H1 (cell line): Measurements from ENCODE around the gene MRFAP1. TPM values are rescaled to one million over a fixed set of nuclear protein-coding genes. Genes with fewer than 3 reads are reported as not detected.

Experiments
- CTCF ChIA-PET: fragments of 300-600 bp; sonication (Branson Sonifier 250); formaldehyde crosslinking; loops from one replicate; lab custom pipeline; 2021; ENCODE audit not compliant: partially characterized antibody; lab: Charles Lee
- POLR2A ChIA-PET: fragments of 300-600 bp; sonication (Branson Sonifier 250); formaldehyde crosslinking; loops from one replicate; lab custom pipeline; 2021; ENCODE audit warnings: inconsistent platforms; ENCODE audit not compliant: partially characterized antibody; lab: Charles Lee
- DNase-seq, 2 experiments: peaks; one replicate each; pipeline versions ENCODE4 v3.0.0 to v3.0.0-alpha.2; 2010 to 2022; ENCODE audit warnings: low spot score in 2 of 2, low read depth in 1 of 2, mixed read lengths in 1 of 2
- FAIRE-seq: peaks from 2 replicates; lab custom pipeline; 2011; peaks lifted over from hg19 to GRCh38; lab: Jason Lieb, UNC
- H2AFZ ChIP-seq: 2 replicates; pipeline ENCODE4 v1.8.1; 2012; ENCODE audit warnings: low read length, inconsistent platforms
- H2AK5ac ChIP-seq: 2 replicates; pipeline ENCODE4 v1.6.1; 2013; ENCODE audit warnings: low read depth, low read length
- H2BK120ac ChIP-seq: replicated peaks from 2 replicates; pipeline ENCODE3; 2013; ENCODE audit warnings: low read depth, low read length, inconsistent platforms
- H2BK12ac ChIP-seq: 2 replicates; pipeline ENCODE4 v1.6.1; 2013; ENCODE audit warnings: low read depth, low read length
- H2BK15ac ChIP-seq: 2 replicates; pipeline ENCODE4 v1.6.1; 2013; ENCODE audit warnings: low read length
- H2BK20ac ChIP-seq: 2 replicates; pipeline ENCODE4 v1.6.1; 2013; ENCODE audit warnings: low read length
- H2BK5ac ChIP-seq: 2 replicates; pipeline ENCODE4 v1.6.1; 2013; ENCODE audit warnings: low read depth, low read length
- H3K14ac ChIP-seq: 2 replicates; pipeline ENCODE4 v1.6.1; 2013; ENCODE audit warnings: inconsistent platforms; ENCODE audit not compliant: insufficient read length
- H3K18ac ChIP-seq: 2 replicates; pipeline ENCODE4 v1.6.1; 2013; ENCODE audit warnings: low read length; ENCODE audit errors: extremely low read depth
- H3K23ac ChIP-seq: 2 replicates; pipeline ENCODE4 v1.6.1; 2013; ENCODE audit warnings: inconsistent platforms; ENCODE audit not compliant: insufficient read length
- H3K23me2 ChIP-seq: 2 replicates; pipeline ENCODE4 v1.6.1; 2013; ENCODE audit warnings: low read depth, low read length
- H3K27ac ChIP-seq: 2 replicates; pipeline ENCODE4 v1.6.1; 2011; ENCODE audit warnings: low read depth, low read length, inconsistent platforms
- H3K27me3 ChIP-seq, 4 experiments: replicated peaks in 1 of 4; 1 replicate in 1 of 4; 2 replicates in 3 of 4; pipeline versions ENCODE4 v1.6.1 to v1.8.1; 2011 to 2013; ENCODE audit warnings: low read length in 3 of 4, mild to moderate bottlenecking in 3 of 4, inconsistent platforms in 2 of 4, mixed read lengths in 2 of 4, moderate library complexity in 1 of 4; ENCODE audit not compliant: control insufficient read depth in 3 of 4, insufficient read depth in 3 of 4; ENCODE audit errors: extremely low read depth in 1 of 4
- H3K36me3 ChIP-seq, 4 experiments: 2 replicates each; pipeline versions ENCODE4 v1.6.1 to v1.8.1; 2011 to 2013; ENCODE audit warnings: mild to moderate bottlenecking in 4 of 4, low read length in 3 of 4, moderate library complexity in 2 of 4, control low read depth in 1 of 4, inconsistent platforms in 1 of 4; ENCODE audit not compliant: insufficient read depth in 4 of 4, control insufficient read depth in 2 of 4
- H3K4ac ChIP-seq: replicated peaks from 2 replicates; pipeline ENCODE3; 2013; ENCODE audit warnings: low read length, low read depth, mixed read lengths, inconsistent platforms; ENCODE audit not compliant: insufficient read length
- H3K4me1 ChIP-seq, 4 experiments: replicated peaks in 1 of 4; 1 replicate in 1 of 4; 2 replicates in 3 of 4; pipeline versions ENCODE4 v1.6.1 to v1.8.1; 2011 to 2013; ENCODE audit warnings: low read length in 3 of 4, inconsistent platforms in 2 of 4, mixed read lengths in 1 of 4; ENCODE audit not compliant: insufficient read depth in 4 of 4, control insufficient read depth in 3 of 4
- H3K4me2 ChIP-seq, 2 experiments: 2 replicates each; pipeline versions ENCODE4 v1.6.1 to v1.8.1; 2011 to 2013; ENCODE audit warnings: low read depth in 2 of 2, low read length in 2 of 2, control low read depth in 1 of 2, inconsistent platforms in 1 of 2, mild to moderate bottlenecking in 1 of 2; ENCODE audit not compliant: insufficient read depth in 1 of 2
- H3K4me3 ChIP-seq, 4 experiments: fragments of 200-600, 300-600 bp in 1 of 4; sonication (generic), shearing (Covaris generic), sonication (Bioruptor Twin) in 1 of 4; 2 replicates each; pipeline versions ENCODE4 v1.5.1 to v1.8.1; 2011 to 2016; ENCODE audit warnings: low read length in 4 of 4, low read depth in 3 of 4, control low read depth in 2 of 4, inconsistent platforms in 2 of 4, mild to moderate bottlenecking in 2 of 4, mixed read lengths in 1 of 4, moderate library complexity in 1 of 4; ENCODE audit not compliant: insufficient read depth in 2 of 4; ENCODE audit errors: extremely low read depth in 1 of 4
- H3K56ac ChIP-seq: replicated peaks from 2 replicates; pipeline ENCODE3; 2013; ENCODE audit warnings: low read depth, mild to moderate bottlenecking, mixed read lengths, low read length, inconsistent platforms; ENCODE audit not compliant: insufficient read length
- H3K79me1 ChIP-seq: 2 replicates; pipeline ENCODE4 v1.6.1; 2013; ENCODE audit warnings: low read depth, low read length, control low read depth
- H3K79me2 ChIP-seq, 2 experiments: 2 replicates each; pipeline versions ENCODE4 v1.6.1 to v1.8.1; 2012 to 2013; ENCODE audit warnings: low read length in 2 of 2, mild to moderate bottlenecking in 2 of 2, inconsistent platforms in 1 of 2; ENCODE audit not compliant: insufficient read depth in 2 of 2, control insufficient read depth in 1 of 2
- H3K9ac ChIP-seq, 4 experiments: replicated peaks in 1 of 4; 1 replicate in 1 of 4; 2 replicates in 3 of 4; pipeline versions ENCODE4 v1.6.1 to v1.8.1; 2011 to 2013; ENCODE audit warnings: low read depth in 3 of 4, low read length in 3 of 4, control low read depth in 2 of 4, mild to moderate bottlenecking in 2 of 4, moderate library complexity in 2 of 4, inconsistent platforms in 1 of 4; ENCODE audit errors: extremely low read depth in 1 of 4
- H3K9me3 ChIP-seq, 2 experiments: 2 replicates each; pipeline versions ENCODE4 v1.6.1 to v1.8.1; 2012 to 2013; ENCODE audit warnings: mild to moderate bottlenecking in 2 of 2, moderate library complexity in 2 of 2, control low read depth in 1 of 2, inconsistent platforms in 1 of 2, low read depth in 1 of 2, low read length in 1 of 2, mixed read lengths in 1 of 2; ENCODE audit not compliant: insufficient read depth in 2 of 2
- H4K20me1 ChIP-seq, 2 experiments: replicated peaks in 1 of 2; 2 replicates each; pipeline versions ENCODE3 to v1.8.1; 2011 to 2013; ENCODE audit warnings: inconsistent platforms in 2 of 2, low read length in 2 of 2, mild to moderate bottlenecking in 1 of 2; ENCODE audit not compliant: insufficient read depth in 2 of 2, control insufficient read depth in 1 of 2
- H4K5ac ChIP-seq: 2 replicates; pipeline ENCODE4 v1.6.1; 2013; ENCODE audit warnings: low read length, low read depth, mixed read lengths, inconsistent platforms; ENCODE audit not compliant: insufficient read length
- H4K8ac ChIP-seq: 2 replicates; pipeline ENCODE4 v1.8.0; 2013; ENCODE audit warnings: mild to moderate bottlenecking, moderate library complexity, low read length, inconsistent platforms; ENCODE audit not compliant: insufficient read depth; ENCODE audit errors: extremely low read depth
- H4K91ac ChIP-seq: replicated peaks from 2 replicates; pipeline ENCODE3; 2013; ENCODE audit warnings: low read length, mixed read lengths, inconsistent platforms; ENCODE audit not compliant: insufficient read length
- BRCA1 ChIP-seq: IDR thresholded peaks from 2 replicates; pipeline ENCODE4 v1.6.1; 2012; ENCODE audit warnings: low read depth, low read length, improper control_type of control experiment
- RAD21 ChIP-seq, 2 experiments: IDR thresholded peaks in 1 of 2; conservative IDR thresholded peaks in 1 of 2; 2 replicates each; pipeline ENCODE4 v1.6.1; 2011; ENCODE audit warnings: low read depth in 2 of 2, low read length in 2 of 2, improper control_type of control experiment in 1 of 2, inconsistent platforms in 1 of 2, mild to moderate bottlenecking in 1 of 2, moderate library complexity in 1 of 2
- TAF1 ChIP-seq: IDR thresholded peaks from 2 replicates; pipeline ENCODE4 v1.6.1; 2011; ENCODE audit warnings: mild to moderate bottlenecking, low read depth, low read length
- WGBS, 2 experiments: shearing (Covaris generic) in 1 of 2; methylation state at CpG; one replicate each; pipeline versions ENCODE4 v1.1.6 to v1.1.7; 2013 to 2015; ENCODE audit warnings: low lambda C conversion rate in 2 of 2, mixed read lengths in 2 of 2, inconsistent platforms in 1 of 2, low coverage in 1 of 2, missing lambda C conversion rate in 1 of 2; ENCODE audit not compliant: insufficient replicate concordance in 2 of 2, insufficient coverage in 1 of 2, insufficient read length in 1 of 2; ENCODE audit errors: extremely low coverage in 1 of 2, missing lambda C conversion rate in 1 of 2; 5-methylcytosine and 5-hydroxymethylcytosine counted together
- polyA plus RNA-seq, 7 experiments: library from polyadenylated mRNA; depleted of rRNA in 3 of 7; stranded (reverse) in 5 of 7; unstranded in 2 of 7; fragments of >200 nt in 5 of 7; fragments of 200-250 nt in 2 of 7; gene quantifications; 1 replicate in 5 of 7; 2 replicates in 1 of 7; 4 replicates in 1 of 7; pipeline versions ENCODE4 v1.2.1 to v1.2.3, GENCODE V29; 2011 to 2013; ENCODE audit warnings: missing spikeins in 2 of 7, mixed read lengths in 2 of 7
- total RNA-seq: library from RNA; stranded (reverse); fragmentation: NEBNext Ultra II Directional; extraction: Animal tissue kit (Norgen Biotek cat#: 25700); gene quantifications from 2 replicates; pipeline ENCODE4 v1.2.1, GENCODE V29; 2021
- TF ChIP-seq, protein P1 (sequence below), 3 experiments: IDR thresholded peaks; 1 replicate in 2 of 3; 2 replicates in 1 of 3; pipeline versions ENCODE4 v1.5.1 to v1.6.1; 2011; ENCODE audit warnings: low read length in 3 of 3, mild to moderate bottlenecking in 3 of 3, inconsistent platforms in 2 of 3, low read depth in 1 of 3, moderate library complexity in 1 of 3; ENCODE audit not compliant: insufficient read depth in 1 of 3; ENCODE audit errors: control extremely low read depth in 1 of 3

Gene MRFAP1
- total and polyA plus RNA-seq, 2 of the 8 experiments (the other 6 are each of a cell fraction or from before 2014, with no cell fraction given): 108 to 307 TPM

DNA sequence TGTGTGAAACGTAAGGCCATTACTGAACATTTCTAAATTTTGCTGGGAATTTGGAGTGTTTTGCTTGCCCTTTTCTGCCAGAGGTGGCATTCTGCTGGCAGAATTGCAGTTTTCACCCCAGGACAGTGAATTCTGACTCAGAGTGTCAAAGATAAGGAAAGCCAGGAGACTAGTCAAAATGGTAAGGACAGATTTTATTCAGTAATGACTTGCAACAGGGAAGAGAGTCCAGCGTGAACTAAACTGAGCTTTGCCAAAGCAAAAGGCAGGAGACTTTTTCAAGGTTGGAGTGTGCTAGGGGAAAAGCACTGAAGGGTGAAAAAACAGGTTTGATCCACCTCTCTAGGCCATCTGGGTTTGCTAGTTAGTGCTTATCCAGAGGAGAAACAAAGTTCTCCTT is 19.4 kb downstream of the MRFAP1 start:
- H3K18ac ChIP-seq: no peak overlapping the region
- CTCF ChIA-PET: interaction anchor here (0.6 to 1.9 kb wide), 3 partner anchors 15 to 408 kb away, joined by 3 to 7 read pairs (median 3); a partner anchor contains a TSS
- H2AFZ ChIP-seq: no peak overlapping the region
- FAIRE-seq: no peak
- no peak overlapping the region for H2BK120ac ChIP-seq
- H3K9me3 ChIP-seq: no peaks in the 10 kb centered on the region; a peak in 1 of 4 replicates
- no peaks in the 10 kb centered on the region for H3K79me2 ChIP-seq
- POLR2A ChIA-PET: interaction anchor here (0.6 kb wide), 1 partner anchor 17 kb away, joined by 3 read pairs; no protein-coding TSS in a partner anchor
- no peak overlapping the region for H2BK12ac ChIP-seq
- no peaks in the 10 kb centered on the region; a peak in 2 of 7 replicates for H3K4me1 ChIP-seq
- H3K56ac ChIP-seq: no peak overlapping the region
- H4K5ac ChIP-seq: no peak overlapping the region
- H3K23me2 ChIP-seq: peaks cover 6% of the 10 kb centered on the region; the same call in 1 of the 2 replicates
- H2BK5ac ChIP-seq: no peak overlapping the region
- no peak overlapping the region for H3K14ac ChIP-seq
- H4K20me1 ChIP-seq: peaks cover 0 to 3% of the 10 kb centered on the region in 2 experiments
- no peak overlapping the region for H2AK5ac ChIP-seq
- H2BK20ac ChIP-seq: no peak overlapping the region
- H4K91ac ChIP-seq: no peak overlapping the region
- no peak for DNase-seq
- WGBS, 2 experiments: 92% methylated on average over 2 of the region's 2 CpGs; no CpG with 5 or more reads in 1 of the 2 experiments
- H4K8ac ChIP-seq: no peak overlapping the region
- H3K23ac ChIP-seq: no peak overlapping the region
- no peak overlapping the region for H3K4ac ChIP-seq
- no peak overlapping the region for H3K9ac ChIP-seq
- H3K36me3 ChIP-seq: no peaks in the 10 kb centered on the region
- H3K4me3 ChIP-seq: no peak overlapping the region
- H3K4me2 ChIP-seq: no peak overlapping the region
- H2BK15ac ChIP-seq: no peak overlapping the region
- H3K27me3 ChIP-seq: peaks cover 0 to 24% (median 16%) of the 10 kb centered on the region in 4 experiments; a peak in 5 of 7 replicates
- H3K79me1 ChIP-seq: no peaks in the 10 kb centered on the region
- H3K27ac ChIP-seq: no peak overlapping the region
- no peak for TF ChIP-seq BRCA1
- no peak for TF ChIP-seq RAD21 (IDR thresholded peaks at IDR 0.05 in 1 of 2, conservative IDR thresholded peaks at IDR 0.05 in 1 of 2; ENCODE audit: low read depth in 2 of 2, low read length in 2 of 2)
- TF ChIP-seq, protein P1, sequence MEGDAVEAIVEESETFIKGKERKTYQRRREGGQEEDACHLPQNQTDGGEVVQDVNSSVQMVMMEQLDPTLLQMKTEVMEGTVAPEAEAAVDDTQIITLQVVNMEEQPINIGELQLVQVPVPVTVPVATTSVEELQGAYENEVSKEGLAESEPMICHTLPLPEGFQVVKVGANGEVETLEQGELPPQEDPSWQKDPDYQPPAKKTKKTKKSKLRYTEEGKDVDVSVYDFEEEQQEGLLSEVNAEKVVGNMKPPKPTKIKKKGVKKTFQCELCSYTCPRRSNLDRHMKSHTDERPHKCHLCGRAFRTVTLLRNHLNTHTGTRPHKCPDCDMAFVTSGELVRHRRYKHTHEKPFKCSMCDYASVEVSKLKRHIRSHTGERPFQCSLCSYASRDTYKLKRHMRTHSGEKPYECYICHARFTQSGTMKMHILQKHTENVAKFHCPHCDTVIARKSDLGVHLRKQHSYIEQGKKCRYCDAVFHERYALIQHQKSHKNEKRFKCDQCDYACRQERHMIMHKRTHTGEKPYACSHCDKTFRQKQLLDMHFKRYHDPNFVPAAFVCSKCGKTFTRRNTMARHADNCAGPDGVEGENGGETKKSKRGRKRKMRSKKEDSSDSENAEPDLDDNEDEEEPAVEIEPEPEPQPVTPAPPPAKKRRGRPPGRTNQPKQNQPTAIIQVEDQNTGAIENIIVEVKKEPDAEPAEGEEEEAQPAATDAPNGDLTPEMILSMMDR (IDR thresholded peaks at IDR 0.05; ENCODE audit: control extremely low read depth in 1 of 3, insufficient read depth in 1 of 3, low read depth in 1 of 3, low read length in 3 of 3): no peak
- no peak for TF ChIP-seq TAF1
